22Rv1 (cell line): ENCODE data around the gene GUK1.

Source experiments
- ZFX ChIP-seq: fragments of 450-650 bp; IDR thresholded peaks from 2 replicates; pipeline ENCODE4 v1.6.1; 2017; ENCODE audit warnings: antibody characterized with exemption, borderline replicate concordance
- TF ChIP-seq, protein P1 (sequence below): fragments of 450-650 bp; IDR thresholded peaks from 2 replicates; pipeline ENCODE4 v1.5.1; 2017; ENCODE audit warnings: mild to moderate bottlenecking

- TF ChIP-seq, protein P1, sequence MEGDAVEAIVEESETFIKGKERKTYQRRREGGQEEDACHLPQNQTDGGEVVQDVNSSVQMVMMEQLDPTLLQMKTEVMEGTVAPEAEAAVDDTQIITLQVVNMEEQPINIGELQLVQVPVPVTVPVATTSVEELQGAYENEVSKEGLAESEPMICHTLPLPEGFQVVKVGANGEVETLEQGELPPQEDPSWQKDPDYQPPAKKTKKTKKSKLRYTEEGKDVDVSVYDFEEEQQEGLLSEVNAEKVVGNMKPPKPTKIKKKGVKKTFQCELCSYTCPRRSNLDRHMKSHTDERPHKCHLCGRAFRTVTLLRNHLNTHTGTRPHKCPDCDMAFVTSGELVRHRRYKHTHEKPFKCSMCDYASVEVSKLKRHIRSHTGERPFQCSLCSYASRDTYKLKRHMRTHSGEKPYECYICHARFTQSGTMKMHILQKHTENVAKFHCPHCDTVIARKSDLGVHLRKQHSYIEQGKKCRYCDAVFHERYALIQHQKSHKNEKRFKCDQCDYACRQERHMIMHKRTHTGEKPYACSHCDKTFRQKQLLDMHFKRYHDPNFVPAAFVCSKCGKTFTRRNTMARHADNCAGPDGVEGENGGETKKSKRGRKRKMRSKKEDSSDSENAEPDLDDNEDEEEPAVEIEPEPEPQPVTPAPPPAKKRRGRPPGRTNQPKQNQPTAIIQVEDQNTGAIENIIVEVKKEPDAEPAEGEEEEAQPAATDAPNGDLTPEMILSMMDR = no peak
- no peak for TF ChIP-seq ZFX
These were observed 45.6 kb upstream of the GUK1 start for GRCh38 chr1:228094432-228095016.
